Testis (tissue), 3 donors: ENCODE results near the gene P2RX3. TPM values are rescaled to one million over a fixed set of nuclear protein-coding genes. Genes with fewer than 3 reads are reported as not detected.

Source experiments
- DNase-seq: peaks from one replicate; pipeline ENCODE4 v3.0.0-alpha.2; 2019
- H3K27ac ChIP-seq, 2 donors: fragments of 200-600 bp; sonication (generic); one replicate each; pipeline ENCODE4 v1.5.1; 2019
- H3K27me3 ChIP-seq: fragments of 200-600 bp; sonication (generic); one replicate; pipeline ENCODE4 v1.5.1; 2019
- H3K36me3 ChIP-seq: fragments of 200-600 bp; sonication (generic); one replicate; pipeline ENCODE4 v1.5.1; 2017; ENCODE audit warnings: low read depth; ENCODE audit errors: missing control alignments
- H3K4me1 ChIP-seq: fragments of 200-600 bp; sonication (generic); one replicate; pipeline ENCODE4 v1.5.1; 2019
- H3K4me3 ChIP-seq, 2 donors: fragments of 200-600 bp; sonication (generic); one replicate each; pipeline ENCODE4 v1.5.1; 2017 to 2019
- H3K9me3 ChIP-seq: fragments of 200-600 bp; sonication (generic); one replicate; pipeline ENCODE4 v1.5.1; 2017
- POLR2A ChIP-seq: fragments of 450-650 bp; IDR thresholded peaks from one replicate; pipeline ENCODE4 v1.6.1; 2017; ENCODE audit warnings: antibody characterized with exemption, mild to moderate bottlenecking, moderate library complexity
- WGBS, 2 donors: methylation state at CpG; one replicate each; pipeline ENCODE4 v1.1.5; 2018; 5-methylcytosine and 5-hydroxymethylcytosine counted together
- intact Hi-C: fragments of 100-400 bp; cut with DNase I; formaldehyde crosslinking; loops from one replicate; pipeline ENCODE4 v1.15.1; 2023; ENCODE audit warnings: low total_unique reads
- polyA plus RNA-seq: library from polyadenylated mRNA; stranded (reverse); fragments of 350-450 nt; fragmentation: Illumina TruSeq; extraction: RNeasy Lipid Tissue Mini Kit (QIAGEN cat#74804); gene quantifications from one replicate; pipeline ENCODE4 v1.2.3, GENCODE V29; 2014; ENCODE audit warnings: low read depth, low replicate concordance; ENCODE audit not compliant: insufficient read depth
- total RNA-seq, 2 donors: library from RNA; depleted of rRNA; stranded (reverse); fragments of >200 nt; gene quantifications; one replicate each; pipeline ENCODE4 v1.2.3, GENCODE V29; 2016
- TF ChIP-seq, protein P1 (sequence below), 3 experiments: fragments of 450-650 bp in 2 of 3; fragments of 200-600 bp in 1 of 3; sonication (generic) in 1 of 3; IDR thresholded peaks; one replicate each; pipeline ENCODE4 v1.5.1; 2016 to 2019; ENCODE audit warnings: antibody characterized with exemption in 3 of 3, mild to moderate bottlenecking in 2 of 3, moderate library complexity in 1 of 3

Gene P2RX3
- total and polyA plus RNA-seq, 3 donors from 2014 or later = 2.5 to 8.5 (median 3.3) TPM

DNA sequence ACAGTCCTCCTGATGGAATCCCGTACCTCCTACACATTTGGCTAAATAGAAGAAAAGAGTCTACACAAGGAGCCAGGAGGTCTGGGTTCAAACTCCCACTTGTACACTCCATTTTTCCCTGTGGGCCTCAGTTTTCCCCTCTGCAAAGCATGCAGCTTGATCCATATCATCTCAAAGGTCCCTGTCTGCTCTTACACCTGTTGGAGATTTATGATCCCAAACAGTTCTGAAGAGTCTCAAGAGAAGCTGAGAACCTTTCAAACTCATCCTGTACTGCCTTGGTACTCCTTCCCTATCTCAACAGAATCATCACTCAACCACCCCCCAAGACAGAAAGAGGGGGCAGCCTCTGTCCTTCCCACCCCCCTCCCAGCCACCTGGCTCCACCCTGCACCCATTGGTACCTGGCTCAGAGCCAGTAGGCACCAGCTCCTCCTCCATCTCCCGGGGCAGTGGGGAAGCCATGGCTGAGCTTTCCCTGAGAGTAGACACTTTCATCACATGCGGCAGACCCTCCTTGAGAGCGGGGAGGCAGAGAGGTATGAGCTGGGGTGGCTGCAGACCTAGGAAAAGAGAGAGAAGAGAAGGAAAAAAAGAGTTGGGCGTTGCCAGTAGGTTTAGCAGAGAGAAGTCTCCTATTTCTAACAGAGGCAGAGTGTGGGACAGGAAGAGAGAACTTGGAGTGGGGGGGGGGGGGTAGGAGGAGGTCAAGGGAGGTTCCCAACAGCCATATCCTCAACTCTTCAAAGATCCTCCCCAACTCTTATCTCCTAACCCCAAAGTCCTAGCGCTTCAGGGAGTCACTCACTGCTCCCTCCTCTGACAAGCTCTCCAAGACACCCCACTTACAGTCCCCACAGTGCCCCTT, 16.5 kb upstream of the P2RX3 start:
- Histone ChIP-seq H3K27me3 (no peaks in the 10 kb centered on the region), H3K9me3 (no peaks in the 10 kb centered on the region), H3K27ac (peak overlapping the region; percentile 84 to 98), H3K4me3 (no peak overlapping the region), H3K4me1 (peaks cover 62% of the 10 kb centered on the region), H3K36me3 (no peaks in the 10 kb centered on the region)
- no peak for DNase-seq
- WGBS, 2 donors = 34 to 39% methylated on average over 6 of the region's 6 CpGs
- no peak for TF ChIP-seq POLR2A
- TF ChIP-seq, protein P1, sequence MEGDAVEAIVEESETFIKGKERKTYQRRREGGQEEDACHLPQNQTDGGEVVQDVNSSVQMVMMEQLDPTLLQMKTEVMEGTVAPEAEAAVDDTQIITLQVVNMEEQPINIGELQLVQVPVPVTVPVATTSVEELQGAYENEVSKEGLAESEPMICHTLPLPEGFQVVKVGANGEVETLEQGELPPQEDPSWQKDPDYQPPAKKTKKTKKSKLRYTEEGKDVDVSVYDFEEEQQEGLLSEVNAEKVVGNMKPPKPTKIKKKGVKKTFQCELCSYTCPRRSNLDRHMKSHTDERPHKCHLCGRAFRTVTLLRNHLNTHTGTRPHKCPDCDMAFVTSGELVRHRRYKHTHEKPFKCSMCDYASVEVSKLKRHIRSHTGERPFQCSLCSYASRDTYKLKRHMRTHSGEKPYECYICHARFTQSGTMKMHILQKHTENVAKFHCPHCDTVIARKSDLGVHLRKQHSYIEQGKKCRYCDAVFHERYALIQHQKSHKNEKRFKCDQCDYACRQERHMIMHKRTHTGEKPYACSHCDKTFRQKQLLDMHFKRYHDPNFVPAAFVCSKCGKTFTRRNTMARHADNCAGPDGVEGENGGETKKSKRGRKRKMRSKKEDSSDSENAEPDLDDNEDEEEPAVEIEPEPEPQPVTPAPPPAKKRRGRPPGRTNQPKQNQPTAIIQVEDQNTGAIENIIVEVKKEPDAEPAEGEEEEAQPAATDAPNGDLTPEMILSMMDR (IDR thresholded peaks at IDR 0.05) = no peak
- intact Hi-C loops = no loop called here

DNA sequence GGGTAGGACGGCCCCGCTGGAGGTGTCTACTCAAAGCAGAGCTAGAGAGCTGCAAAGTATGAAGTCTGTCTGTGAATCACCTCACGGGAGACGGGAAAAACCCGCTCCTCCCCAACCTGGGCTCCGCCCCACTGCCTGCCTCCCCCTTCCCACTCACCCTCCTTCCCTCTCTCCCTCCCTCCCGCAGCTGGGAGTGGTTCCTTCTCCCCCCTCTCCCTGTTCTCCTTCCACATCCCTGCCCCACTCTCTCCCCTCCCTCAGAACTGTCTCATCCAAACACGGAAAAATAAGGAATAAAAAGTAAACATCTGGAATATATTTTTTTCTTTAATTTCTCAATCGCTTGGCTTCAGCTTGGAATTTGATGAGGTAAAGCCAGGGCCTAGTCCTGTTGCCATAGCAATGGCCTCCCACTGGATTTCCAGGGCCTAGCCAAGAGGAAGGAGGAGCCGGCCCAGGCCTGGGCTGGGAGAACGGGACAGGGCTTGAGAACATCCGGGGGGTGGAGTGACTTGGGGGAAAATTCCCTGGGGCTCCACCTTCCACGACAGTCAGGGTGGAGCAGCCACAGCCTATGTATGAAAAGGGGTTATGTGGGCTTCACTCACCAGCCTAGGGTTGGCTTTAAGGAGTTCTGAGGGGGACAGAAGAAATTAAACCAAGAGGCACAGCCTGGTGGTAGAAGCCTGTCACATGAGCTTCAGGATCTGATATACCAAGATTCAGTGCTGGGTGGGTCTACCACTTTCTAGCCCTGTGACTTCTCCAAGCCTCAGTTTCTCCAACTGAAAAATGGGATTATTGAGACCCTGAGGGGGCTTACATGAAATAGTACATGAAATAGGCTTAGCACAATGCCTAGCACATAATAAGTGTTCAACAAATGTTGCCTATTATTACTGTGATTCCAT, 15.6 kb upstream of the P2RX3 start:
- peak overlapping the region in 1 of 2 donors; percentile 88 for H3K4me3 ChIP-seq
- H3K36me3 ChIP-seq = no peaks in the 10 kb centered on the region
- peak; percentile 91 for DNase-seq
- H3K9me3 ChIP-seq = no peaks in the 10 kb centered on the region
- peaks cover 54% of the 10 kb centered on the region for H3K4me1 ChIP-seq
- no peaks in the 10 kb centered on the region for H3K27me3 ChIP-seq
- 14 to 16% methylated on average over 13 of the region's 13 CpGs for WGBS, 2 donors
- intact Hi-C loops = no loop called here
- TF ChIP-seq, protein P1 (IDR thresholded peaks at IDR 0.05) = no peak
- no peak for TF ChIP-seq POLR2A
- H3K27ac ChIP-seq = peak overlapping the region; percentile 84 to 98

DNA sequence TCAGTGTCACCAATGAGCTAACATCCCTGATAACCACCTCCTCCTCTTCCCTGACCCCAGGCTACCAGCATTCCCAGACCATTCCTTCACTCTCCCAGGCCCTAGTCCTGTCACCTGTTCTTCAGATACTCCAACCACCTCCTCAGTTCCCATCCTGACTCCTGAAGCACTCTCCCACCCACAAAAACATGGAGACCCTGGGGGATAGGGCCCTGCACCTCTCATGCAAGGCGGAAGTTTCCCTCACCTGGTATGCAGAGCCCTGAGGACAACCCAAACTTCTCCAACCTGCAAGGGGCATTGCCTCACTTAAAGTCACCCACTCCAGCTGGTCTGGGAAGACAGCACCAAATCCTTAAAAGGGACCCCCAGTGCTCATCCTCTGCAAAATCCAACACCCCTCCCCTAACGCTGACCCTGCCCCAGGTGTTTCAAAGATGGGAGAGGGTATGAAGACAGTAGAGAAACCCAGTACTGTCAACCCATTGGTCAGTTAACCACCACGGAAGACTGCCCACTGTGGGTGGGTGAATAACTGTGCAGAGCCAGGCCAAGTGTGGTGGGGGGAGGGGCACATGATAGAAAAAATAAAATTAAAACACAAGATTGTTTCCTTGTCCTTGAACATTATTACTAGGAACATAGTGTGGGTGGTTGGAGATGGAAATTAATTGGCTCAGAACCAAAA, 14.8 kb upstream of the P2RX3 start:
- Histone ChIP-seq H3K27me3 (no peaks in the 10 kb centered on the region), H3K36me3 (no peaks in the 10 kb centered on the region), H3K4me3 (peak overlapping the region; percentile 88 to 90), H3K9me3 (no peaks in the 10 kb centered on the region), H3K4me1 (peaks cover 46% of the 10 kb centered on the region), H3K27ac (peak overlapping the region; percentile 84 to 98)
- WGBS, 2 donors = 42 to 47% methylated on average over 3 of the region's 3 CpGs
- DNase-seq = peak; percentile 44
- no peak for TF ChIP-seq POLR2A
- TF ChIP-seq, protein P1 (IDR thresholded peaks at IDR 0.05) = no peak
- intact Hi-C loops = no loop called here

DNA sequence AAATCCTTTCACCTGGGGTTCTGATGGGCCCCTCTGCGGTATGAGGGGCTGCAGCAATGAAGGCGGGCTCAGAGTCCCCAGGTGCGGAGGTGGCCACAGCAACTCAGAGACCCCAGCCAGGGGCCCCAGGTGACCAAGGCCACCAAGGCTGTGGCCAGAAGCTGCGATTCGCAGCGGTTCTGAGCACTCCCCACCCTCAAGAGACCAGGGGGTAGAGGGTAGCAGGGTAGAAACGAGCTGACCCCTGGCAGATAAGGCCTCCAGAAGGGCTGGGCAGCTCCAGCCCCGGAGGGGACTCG, 14.3 kb upstream of the P2RX3 start:
- Histone ChIP-seq H3K4me3 (peak overlapping the region; percentile 88 to 90), H3K4me1 (peaks cover 41% of the 10 kb centered on the region), H3K36me3 (no peaks in the 10 kb centered on the region), H3K27me3 (no peaks in the 10 kb centered on the region), H3K27ac (peak overlapping the region; percentile 84 to 98), H3K9me3 (no peaks in the 10 kb centered on the region)
- TF ChIP-seq POLR2A = no peak
- TF ChIP-seq, protein P1 (IDR thresholded peaks at IDR 0.05) = no peak
- no peak for DNase-seq
- intact Hi-C loops = no loop called here
- WGBS, 2 donors = 4 to 9% methylated on average over 3 to 9 of the region's 9 CpGs
